Neutrophil (primary cell): ENCODE measurements around the gene SOX8.

Source experiments
- H3K27ac ChIP-seq: fragments of 200-600 bp; sonication (generic); 2 replicates; pipeline ENCODE4 v1.5.1; 2016; ENCODE audit warnings: mild to moderate bottlenecking, moderate library complexity
- H3K27me3 ChIP-seq: fragments of 200-600 bp; sonication (generic); 2 replicates; pipeline ENCODE4 v1.6.0; 2016; ENCODE audit warnings: mild to moderate bottlenecking
- H3K36me3 ChIP-seq: fragments of 200-600 bp; sonication (generic); 2 replicates; pipeline ENCODE4 v1.5.1; 2017
- H3K4me1 ChIP-seq, 2 experiments: fragments of 200-600 bp in 1 of 2; sonication (generic) in 1 of 2; 1 replicate in 1 of 2; 2 replicates in 1 of 2; pipeline versions ENCODE4 v1.5.1 to v1.6.1; 2013 to 2016; ENCODE audit warnings: low read depth in 1 of 2, low read length in 1 of 2, mild to moderate bottlenecking in 1 of 2, moderate library complexity in 1 of 2; ENCODE audit not compliant: control insufficient read depth in 1 of 2, insufficient read depth in 1 of 2
- H3K4me3 ChIP-seq, 2 experiments: fragments of 200-600 bp in 1 of 2; sonication (generic) in 1 of 2; 1 replicate in 1 of 2; 2 replicates in 1 of 2; pipeline ENCODE4 v1.5.1; 2013 to 2016; ENCODE audit warnings: low read depth in 1 of 2, low read length in 1 of 2, mild to moderate bottlenecking in 1 of 2, moderate library complexity in 1 of 2
- H3K9me3 ChIP-seq: fragments of 200-600 bp; sonication (generic); 2 replicates; pipeline ENCODE4 v1.5.1; 2016
- TF ChIP-seq, protein P1 (sequence below): fragments of 200-600 bp; sonication (generic); IDR thresholded peaks from 2 replicates; pipeline ENCODE4 v1.5.1; 2016; ENCODE audit warnings: antibody characterized with exemption

The SOX8 gene

DNA sequence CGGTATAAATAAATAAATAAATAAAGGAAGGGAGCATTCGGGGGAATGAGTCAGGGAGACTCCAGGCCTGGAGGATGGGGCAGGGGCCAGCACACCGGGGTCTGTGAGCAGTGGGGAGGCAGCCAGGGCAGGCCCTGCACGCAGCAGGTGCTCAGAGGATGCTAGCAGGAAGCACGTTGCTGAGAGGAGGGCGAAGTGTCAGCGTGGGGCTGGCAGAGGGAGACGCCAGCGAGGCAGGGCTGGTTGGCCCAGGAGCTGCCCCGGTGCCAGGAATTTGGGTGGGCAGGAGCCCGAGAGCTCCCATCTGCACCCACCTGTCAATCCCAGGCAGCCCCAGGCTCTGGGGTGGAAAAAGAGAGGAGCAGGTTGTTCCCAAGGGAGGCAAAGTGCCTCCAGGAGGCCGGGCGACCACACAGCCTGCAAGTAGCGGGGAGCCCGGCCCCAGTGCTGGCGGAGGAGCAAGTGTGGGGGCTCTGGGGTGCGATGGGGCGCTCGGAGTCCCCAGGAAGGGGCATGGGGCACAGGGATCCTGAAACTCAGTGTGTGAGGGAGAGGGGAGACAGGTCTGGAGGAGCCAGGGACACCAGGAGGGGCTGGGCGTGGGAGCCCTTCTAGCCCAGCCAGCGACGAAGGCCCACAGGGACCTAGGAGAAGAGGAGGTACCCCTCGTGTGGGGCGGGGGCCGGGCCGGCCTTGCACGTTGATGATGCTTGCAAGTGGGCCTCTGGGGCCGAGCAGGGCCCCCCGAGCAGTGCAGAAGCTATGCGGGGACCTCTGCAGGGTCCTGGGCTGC is 28.0 kb downstream of the SOX8 start:
- Histone ChIP-seq H3K27me3 (peaks cover 26% of the 10 kb centered on the region), H3K4me1 (no peaks in the 10 kb centered on the region), H3K4me3 (no peak overlapping the region), H3K9me3 (no peaks in the 10 kb centered on the region), H3K27ac (no peak overlapping the region), H3K36me3 (no peaks in the 10 kb centered on the region)
- TF ChIP-seq, protein P1, sequence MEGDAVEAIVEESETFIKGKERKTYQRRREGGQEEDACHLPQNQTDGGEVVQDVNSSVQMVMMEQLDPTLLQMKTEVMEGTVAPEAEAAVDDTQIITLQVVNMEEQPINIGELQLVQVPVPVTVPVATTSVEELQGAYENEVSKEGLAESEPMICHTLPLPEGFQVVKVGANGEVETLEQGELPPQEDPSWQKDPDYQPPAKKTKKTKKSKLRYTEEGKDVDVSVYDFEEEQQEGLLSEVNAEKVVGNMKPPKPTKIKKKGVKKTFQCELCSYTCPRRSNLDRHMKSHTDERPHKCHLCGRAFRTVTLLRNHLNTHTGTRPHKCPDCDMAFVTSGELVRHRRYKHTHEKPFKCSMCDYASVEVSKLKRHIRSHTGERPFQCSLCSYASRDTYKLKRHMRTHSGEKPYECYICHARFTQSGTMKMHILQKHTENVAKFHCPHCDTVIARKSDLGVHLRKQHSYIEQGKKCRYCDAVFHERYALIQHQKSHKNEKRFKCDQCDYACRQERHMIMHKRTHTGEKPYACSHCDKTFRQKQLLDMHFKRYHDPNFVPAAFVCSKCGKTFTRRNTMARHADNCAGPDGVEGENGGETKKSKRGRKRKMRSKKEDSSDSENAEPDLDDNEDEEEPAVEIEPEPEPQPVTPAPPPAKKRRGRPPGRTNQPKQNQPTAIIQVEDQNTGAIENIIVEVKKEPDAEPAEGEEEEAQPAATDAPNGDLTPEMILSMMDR: no peak

DNA sequence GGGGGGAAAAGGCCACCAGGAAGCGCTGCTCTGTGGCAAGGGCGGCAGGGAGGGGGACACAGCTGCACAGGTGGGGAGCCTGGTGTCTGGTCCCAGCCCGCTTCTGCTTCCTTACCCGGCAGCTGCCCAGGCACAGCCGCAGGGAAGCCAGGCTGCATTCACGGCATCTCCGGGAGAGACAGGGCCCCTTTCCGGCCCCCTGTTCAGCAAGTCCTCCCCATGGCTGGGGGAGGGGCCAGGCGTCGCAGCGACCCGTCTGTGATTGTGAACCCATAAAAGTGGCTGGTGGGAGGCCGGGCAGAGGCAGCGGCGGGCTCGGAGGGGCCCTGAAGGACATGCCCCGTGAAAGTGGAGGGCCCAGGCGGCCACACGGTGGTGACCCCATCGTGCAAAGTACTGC is 28.7 kb downstream of the SOX8 start:
- H3K9me3 ChIP-seq: no peaks in the 10 kb centered on the region
- no peak overlapping the region for H3K27ac ChIP-seq
- H3K27me3 ChIP-seq: peaks cover 26% of the 10 kb centered on the region
- no peaks in the 10 kb centered on the region for H3K4me1 ChIP-seq
- no peaks in the 10 kb centered on the region for H3K36me3 ChIP-seq
- no peak overlapping the region for H3K4me3 ChIP-seq
- TF ChIP-seq, protein P1: no peak

DNA sequence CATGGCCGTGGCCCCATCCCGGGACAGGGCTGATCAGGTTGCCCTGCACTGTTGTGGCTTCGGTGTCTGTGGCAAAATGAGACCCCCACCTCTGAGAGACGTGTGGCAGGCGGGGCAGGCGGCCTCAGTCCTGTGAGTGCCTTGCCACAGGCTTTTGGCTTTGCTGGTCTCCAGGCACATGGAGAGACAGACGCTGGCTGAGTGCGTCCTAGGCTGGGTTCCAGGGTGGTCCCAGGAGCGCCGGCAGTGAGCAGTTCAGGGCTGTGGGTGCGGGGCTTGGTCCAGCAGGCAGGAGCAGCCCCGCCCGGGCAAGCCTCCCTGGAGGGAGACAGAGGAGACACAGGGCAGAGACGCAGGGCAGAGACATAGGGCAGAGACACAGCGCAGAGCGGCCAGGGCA is 29.2 kb downstream of the SOX8 start:
- H3K4me1 ChIP-seq: no peaks in the 10 kb centered on the region
- H3K27me3 ChIP-seq: peaks cover 26% of the 10 kb centered on the region
- H3K4me3 ChIP-seq: no peak overlapping the region
- TF ChIP-seq, protein P1: no peak
- H3K27ac ChIP-seq: no peak overlapping the region
- H3K36me3 ChIP-seq: no peaks in the 10 kb centered on the region
- no peaks in the 10 kb centered on the region for H3K9me3 ChIP-seq

DNA sequence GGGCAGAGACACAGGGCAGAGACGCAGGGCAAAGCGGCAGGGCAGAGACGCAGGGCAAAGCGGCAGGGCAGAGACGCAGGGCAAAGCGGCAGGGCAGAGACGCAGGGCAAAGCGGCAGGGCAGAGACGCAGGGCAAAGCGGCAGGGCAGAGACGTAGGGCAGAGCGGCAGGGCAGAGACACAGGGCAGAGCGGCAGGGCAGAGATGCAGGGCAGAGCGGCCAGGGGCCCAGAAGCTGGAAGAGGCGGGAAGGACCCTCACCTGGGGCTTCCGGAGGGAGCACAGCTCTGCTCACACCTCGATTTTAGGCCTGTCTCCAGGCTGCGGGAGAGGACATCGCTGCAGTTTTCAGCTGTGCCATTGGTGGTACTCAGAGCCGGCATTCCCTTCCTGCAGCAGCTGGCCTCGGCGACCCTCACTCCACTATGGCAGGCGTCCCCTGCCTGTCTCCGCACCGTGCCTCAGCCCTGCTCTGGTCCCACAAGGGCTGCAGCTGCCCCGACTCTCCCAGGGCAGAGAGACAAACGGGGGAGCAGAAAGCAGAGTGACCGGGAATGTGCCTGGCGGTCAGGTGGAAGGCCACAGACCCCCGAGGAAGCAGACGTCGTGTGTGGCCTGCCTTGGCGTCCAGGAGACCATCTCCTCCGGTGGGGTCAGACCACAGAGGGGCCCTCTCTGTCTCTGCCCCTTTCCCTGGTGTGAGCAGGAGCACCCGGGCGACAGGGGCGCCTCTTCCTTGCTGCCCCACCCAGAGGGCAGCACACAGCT is 29.9 kb downstream of the SOX8 start:
- H3K4me3 ChIP-seq: no peak overlapping the region
- no peaks in the 10 kb centered on the region for H3K36me3 ChIP-seq
- TF ChIP-seq, protein P1: no peak
- peaks cover 26% of the 10 kb centered on the region for H3K27me3 ChIP-seq
- H3K9me3 ChIP-seq: no peaks in the 10 kb centered on the region
- no peak overlapping the region for H3K27ac ChIP-seq
- H3K4me1 ChIP-seq: no peaks in the 10 kb centered on the region

DNA sequence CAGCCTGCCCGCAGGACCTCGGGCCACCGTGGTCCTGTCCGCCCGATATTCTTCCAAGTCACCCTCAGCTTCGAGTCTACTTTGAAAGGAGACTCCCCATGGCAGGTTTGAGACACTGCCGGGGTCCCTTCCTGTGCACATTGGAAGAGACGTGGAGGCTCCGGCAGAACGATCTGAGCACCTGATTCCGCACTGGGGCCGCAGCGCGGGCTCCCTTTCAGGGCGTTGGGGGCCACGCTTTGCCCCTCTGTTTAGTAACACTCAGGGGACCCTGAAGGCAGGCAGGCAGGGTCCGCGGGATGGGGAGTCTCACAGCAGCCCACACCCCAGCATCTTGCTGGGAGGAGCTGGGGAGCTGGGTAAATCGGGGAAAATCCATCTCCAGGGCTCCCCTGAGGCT is 30.6 kb downstream of the SOX8 start:
- Histone ChIP-seq H3K4me1 (no peaks in the 10 kb centered on the region), H3K27ac (no peak overlapping the region)
- TF ChIP-seq, protein P1: no peak

More for the DNA sequence above, 30.6 kb downstream of the SOX8 start:
- Histone ChIP-seq H3K4me3 (no peak overlapping the region), H3K9me3 (no peaks in the 10 kb centered on the region), H3K36me3 (no peaks in the 10 kb centered on the region), H3K27me3 (peaks cover 26% of the 10 kb centered on the region)
